Caco-2 (cell line): ENCODE measurements around the gene MID1. TPM values are rescaled to one million over a fixed set of nuclear protein-coding genes. Genes with fewer than 3 reads are reported as not detected.

ENCODE experiments used
- BruUV-seq: library from RNA; stranded (reverse); fragments of 400-500 nt; replicated peaks from 2 replicates; lab custom pipeline; 2021; lab: Mats Ljungman, UMichigan
- CTCF ChIA-PET: fragments of 300-600 bp; sonication (Branson Sonifier 250); formaldehyde crosslinking; loops from one replicate; lab custom pipeline; 2022; ENCODE audit warnings: antibody characterized with exemption; lab: Charles Lee
- POLR2A ChIA-PET: fragments of 300-600 bp; sonication (Branson Sonifier 250); formaldehyde crosslinking; loops from one replicate; lab custom pipeline; 2022; ENCODE audit warnings: antibody characterized with exemption; lab: Charles Lee
- DNase-seq, 2 experiments: peaks; one replicate each; pipeline versions ENCODE4 v3.0.0 to v3.0.0-alpha.2; 2020 to 2022
- H3K27me3 ChIP-seq: replicated peaks from 2 replicates; pipeline ENCODE4 v1.6.0; 2011; ENCODE audit warnings: low read length; ENCODE audit not compliant: control insufficient read depth, insufficient read depth
- H3K36me3 ChIP-seq: 2 replicates; pipeline ENCODE4 v1.5.1; 2011; ENCODE audit warnings: low read length; ENCODE audit not compliant: control insufficient read depth, insufficient read depth
- H3K4me1 ChIP-seq: fragments of 250-450 bp; sonication (Bioruptor Pico); 2 replicates; pipeline ENCODE4 v1.5.1; 2020; ENCODE audit warnings: mild to moderate bottlenecking
- H3K4me3 ChIP-seq: 2 replicates; pipeline ENCODE4 v1.5.1; 2011; ENCODE audit warnings: low read depth, mild to moderate bottlenecking, control low read depth, low read length
- H3K9me3 ChIP-seq: fragments of 250-450 bp; sonication (Bioruptor Pico); 2 replicates; pipeline ENCODE4 v1.5.1; 2020; ENCODE audit warnings: mild to moderate bottlenecking, moderate library complexity
- H3K27ac Mint-ChIP-seq: one replicate; pipeline ENCODE4 v1.8.0; 2022; ENCODE audit warnings: mixed read lengths; ENCODE audit not compliant: unreplicated experiment
- H3K27me3 Mint-ChIP-seq: one replicate; pipeline ENCODE4 v1.8.0; 2022; ENCODE audit warnings: mixed read lengths; ENCODE audit not compliant: insufficient read depth, unreplicated experiment
- H3K36me3 Mint-ChIP-seq: one replicate; pipeline ENCODE4 v1.8.0; 2022; ENCODE audit warnings: mild to moderate bottlenecking, mixed read lengths; ENCODE audit not compliant: insufficient read depth, unreplicated experiment
- H3K4me1 Mint-ChIP-seq: one replicate; pipeline ENCODE4 v1.8.0; 2022; ENCODE audit warnings: low read depth, mixed read lengths; ENCODE audit not compliant: unreplicated experiment
- H3K4me3 Mint-ChIP-seq: one replicate; pipeline ENCODE4 v1.8.0; 2022; ENCODE audit warnings: mild to moderate bottlenecking, moderate library complexity, mixed read lengths; ENCODE audit not compliant: unreplicated experiment
- H3K9me3 Mint-ChIP-seq: one replicate; pipeline ENCODE4 v1.8.0; 2022; ENCODE audit warnings: mixed read lengths; ENCODE audit not compliant: unreplicated experiment
- intact Hi-C: fragments of 100-400 bp; cut with micrococcal nuclease; formaldehyde crosslinking; loops from one replicate; pipeline ENCODE4 v1.10.0; 2022; ENCODE audit not compliant: unreplicated experiment
- total RNA-seq: library from RNA; stranded (reverse); gene quantifications from 2 replicates; pipeline ENCODE4 v1.2.3, GENCODE V29; 2022
- TF ChIP-seq, protein P1 (sequence below), 2 experiments: fragments of 200-600 bp in 1 of 2; IDR thresholded peaks; 1 replicate in 1 of 2; 2 replicates in 1 of 2; pipeline versions ENCODE4 v1.5.1 to v1.8.0; 2011 to 2022; ENCODE audit warnings: antibody characterized with exemption in 1 of 2, control low read depth in 1 of 2, inconsistent platforms in 1 of 2, low read depth in 1 of 2, low read length in 1 of 2, mild to moderate bottlenecking in 1 of 2, moderate library complexity in 1 of 2; ENCODE audit not compliant: insufficient read depth in 1 of 2, severe bottlenecking in 1 of 2, unreplicated experiment in 1 of 2

Gene MID1
- total RNA-seq, 1 experiment from 2014 or later: 61.3 TPM

DNA sequence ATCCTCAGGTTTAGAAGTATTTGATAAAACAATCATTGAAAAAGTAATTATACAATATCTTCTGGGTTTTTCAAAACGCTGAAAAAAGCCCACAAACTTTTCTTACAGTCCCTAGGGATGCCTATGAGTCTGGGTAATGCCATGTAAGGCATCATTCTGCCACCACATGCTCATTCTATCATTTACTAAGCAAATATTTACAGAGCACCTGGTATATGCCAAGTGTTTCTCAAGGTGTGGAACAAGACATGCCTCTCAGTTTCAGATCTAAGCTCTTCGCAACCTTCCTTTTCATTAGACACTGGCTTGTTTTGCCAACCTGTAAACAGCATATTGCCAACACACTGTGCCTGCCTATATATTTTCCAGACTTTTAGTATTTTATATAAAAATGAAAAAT, 17.7 kb downstream of the MID1 start:
- ChIA-PET POLR2A (no interaction called here), CTCF (no interaction called here)
- peaks cover 35% of the 10 kb centered on the region for H3K4me1 ChIP-seq
- H3K9me3 Mint-ChIP-seq: no peaks in the 10 kb centered on the region
- no peaks in the 10 kb centered on the region for H3K36me3 ChIP-seq
- H3K9me3 ChIP-seq: no peaks in the 10 kb centered on the region
- H3K4me3 Mint-ChIP-seq: no peak overlapping the region
- H3K36me3 Mint-ChIP-seq: peaks cover 17% of the 10 kb centered on the region
- intact Hi-C loops: no loop called here
- H3K27me3 ChIP-seq: no peaks in the 10 kb centered on the region
- no peak overlapping the region for H3K27ac Mint-ChIP-seq
- TF ChIP-seq, protein P1, sequence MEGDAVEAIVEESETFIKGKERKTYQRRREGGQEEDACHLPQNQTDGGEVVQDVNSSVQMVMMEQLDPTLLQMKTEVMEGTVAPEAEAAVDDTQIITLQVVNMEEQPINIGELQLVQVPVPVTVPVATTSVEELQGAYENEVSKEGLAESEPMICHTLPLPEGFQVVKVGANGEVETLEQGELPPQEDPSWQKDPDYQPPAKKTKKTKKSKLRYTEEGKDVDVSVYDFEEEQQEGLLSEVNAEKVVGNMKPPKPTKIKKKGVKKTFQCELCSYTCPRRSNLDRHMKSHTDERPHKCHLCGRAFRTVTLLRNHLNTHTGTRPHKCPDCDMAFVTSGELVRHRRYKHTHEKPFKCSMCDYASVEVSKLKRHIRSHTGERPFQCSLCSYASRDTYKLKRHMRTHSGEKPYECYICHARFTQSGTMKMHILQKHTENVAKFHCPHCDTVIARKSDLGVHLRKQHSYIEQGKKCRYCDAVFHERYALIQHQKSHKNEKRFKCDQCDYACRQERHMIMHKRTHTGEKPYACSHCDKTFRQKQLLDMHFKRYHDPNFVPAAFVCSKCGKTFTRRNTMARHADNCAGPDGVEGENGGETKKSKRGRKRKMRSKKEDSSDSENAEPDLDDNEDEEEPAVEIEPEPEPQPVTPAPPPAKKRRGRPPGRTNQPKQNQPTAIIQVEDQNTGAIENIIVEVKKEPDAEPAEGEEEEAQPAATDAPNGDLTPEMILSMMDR (IDR thresholded peaks at IDR 0.05; ENCODE audit: insufficient read depth in 1 of 2, low read depth in 1 of 2, low read length in 1 of 2, severe bottlenecking in 1 of 2, unreplicated experiment in 1 of 2): no peak
- DNase-seq: no peak
- H3K27me3 Mint-ChIP-seq: no peaks in the 10 kb centered on the region
- no peak overlapping the region for H3K4me3 ChIP-seq
- no TSS peak for BruUV-seq
- peaks cover 12% of the 10 kb centered on the region for H3K4me1 Mint-ChIP-seq

DNA sequence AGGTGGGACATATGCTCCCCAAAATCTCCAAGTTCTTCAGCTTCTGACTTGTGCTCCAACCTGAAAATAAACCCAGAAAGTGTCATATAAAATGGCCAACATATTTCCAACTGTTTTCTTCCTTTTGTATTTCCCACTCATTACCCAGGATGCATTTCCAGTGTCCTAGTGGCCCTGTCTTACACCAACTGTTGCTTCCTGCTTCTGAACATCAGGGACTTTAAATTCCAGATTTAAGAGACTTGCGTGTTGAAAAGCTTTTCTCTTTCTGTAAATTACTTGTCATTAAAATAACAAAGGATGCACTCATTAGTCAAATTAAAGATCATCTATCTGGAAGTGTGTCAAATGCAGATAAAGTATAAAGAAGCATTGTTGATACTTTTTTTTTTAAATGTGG, 19.9 kb downstream of the MID1 start:
- ChIA-PET POLR2A (no interaction called here), CTCF (no interaction called here)
- BruUV-seq: no TSS peak
- DNase-seq: no peak
- Mint-ChIP-seq H3K4me3 (no peak overlapping the region), H3K4me1 (peaks cover 12% of the 10 kb centered on the region), H3K36me3 (peaks cover 10% of the 10 kb centered on the region), H3K9me3 (no peaks in the 10 kb centered on the region), H3K27ac (no peak overlapping the region), H3K27me3 (no peaks in the 10 kb centered on the region)
- Histone ChIP-seq H3K4me1 (peaks cover 28% of the 10 kb centered on the region), H3K9me3 (no peaks in the 10 kb centered on the region), H3K27me3 (no peaks in the 10 kb centered on the region), H3K4me3 (no peak overlapping the region), H3K36me3 (no peaks in the 10 kb centered on the region)
- intact Hi-C loops: no loop called here
- TF ChIP-seq, protein P1 (IDR thresholded peaks at IDR 0.05; ENCODE audit: insufficient read depth in 1 of 2, low read depth in 1 of 2, low read length in 1 of 2, severe bottlenecking in 1 of 2, unreplicated experiment in 1 of 2): no peak

DNA sequence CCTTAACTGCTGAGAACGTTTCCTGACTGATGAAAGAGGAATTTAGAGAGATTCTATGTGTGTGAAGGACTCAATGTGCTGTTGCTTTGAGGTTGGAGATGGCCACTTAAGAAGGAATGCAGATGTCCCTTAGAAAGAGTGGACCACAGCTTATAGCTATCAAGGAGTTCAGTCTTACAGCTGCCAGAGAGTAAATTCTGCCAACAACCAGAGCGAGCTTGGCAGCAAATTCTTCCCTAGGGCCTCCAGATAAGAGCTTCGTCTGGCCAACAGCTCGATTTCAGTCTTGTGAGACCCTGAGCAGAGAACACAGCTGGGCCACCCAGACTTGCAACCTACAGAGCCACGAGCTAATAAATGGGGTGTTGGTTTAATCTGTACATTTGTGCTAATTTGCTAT, 21.8 kb downstream of the MID1 start:
- Mint-ChIP-seq H3K4me3 (no peak overlapping the region), H3K4me1 (peaks cover 13% of the 10 kb centered on the region), H3K36me3 (peaks cover 10% of the 10 kb centered on the region), H3K27ac (no peak overlapping the region), H3K27me3 (no peaks in the 10 kb centered on the region), H3K9me3 (no peaks in the 10 kb centered on the region)
- Histone ChIP-seq H3K4me1 (peaks cover 10% of the 10 kb centered on the region), H3K36me3 (no peaks in the 10 kb centered on the region), H3K4me3 (no peak overlapping the region), H3K9me3 (no peaks in the 10 kb centered on the region), H3K27me3 (no peaks in the 10 kb centered on the region)
- BruUV-seq: no TSS peak
- TF ChIP-seq, protein P1 (IDR thresholded peaks at IDR 0.05; ENCODE audit: insufficient read depth in 1 of 2, low read depth in 1 of 2, low read length in 1 of 2, severe bottlenecking in 1 of 2, unreplicated experiment in 1 of 2): no peak
- no peak for DNase-seq
- ChIA-PET POLR2A (no interaction called here), CTCF (interaction anchor here (1.0 to 1.3 kb wide), 2 partner anchors 10 to 38 kb away, joined by 3 to 4 read pairs; no protein-coding TSS in a partner anchor)
- intact Hi-C loops: no loop called here
